ENCODE data around the gene PDLIM5. TPM values are rescaled to one million over a fixed set of nuclear protein-coding genes. Genes with fewer than 3 reads are reported as not detected.

The PDLIM5 gene
- total and polyA plus RNA-seq, 9 donors: 154 to 282 (median 221) TPM

GRCh38 chr4:94419956-94420355 lies 31.8 kb upstream of the PDLIM5 start:
- Histone ChIP-seq H3K36me3 (ENCODE audit: control insufficient read depth, insufficient read depth, low read length) (no peaks in the 10 kb centered on the region), H3K9me3 (replicated peaks; ENCODE audit: control insufficient read depth, low read depth, low read length) (peaks cover 2% of the 10 kb centered on the region), H3K4me1 (ENCODE audit: control insufficient read depth, insufficient read depth, low read length) (no peaks in the 10 kb centered on the region), H3K4me3 (ENCODE audit: low read length) (no peak overlapping the region), H3K27ac (ENCODE audit: low read length) (no peak overlapping the region), H3K27me3 (ENCODE audit: control insufficient read depth, insufficient read depth, low read length) (no peaks in the 10 kb centered on the region)
- DNase-seq: no peak
- WGBS (ENCODE audit: insufficient coverage): no CpG with 5 or more reads among the region's 3 CpGs

- H3K36me3 ChIP-seq (ENCODE audit: control insufficient read depth, insufficient read depth, low read length): no peaks in the 10 kb centered on the region
- H3K27me3 ChIP-seq (ENCODE audit: control insufficient read depth, insufficient read depth, low read length): no peaks in the 10 kb centered on the region
- H3K4me1 ChIP-seq (ENCODE audit: control insufficient read depth, insufficient read depth, low read length): no peaks in the 10 kb centered on the region
- no peak overlapping the region for H3K4me3 ChIP-seq (ENCODE audit: low read length)
- peaks cover 4% of the 10 kb centered on the region for H3K9me3 ChIP-seq (replicated peaks; ENCODE audit: control insufficient read depth, low read depth, low read length)
- DNase-seq: no peak
- no CpG with 5 or more reads among the region's 2 CpGs for WGBS (ENCODE audit: insufficient coverage)
- no peak overlapping the region for H3K27ac ChIP-seq (ENCODE audit: low read length)
Observed at GRCh38 chr4:94420356-94420755, 31.4 kb upstream of the PDLIM5 start.

GRCh38 chr4:94426783-94427182 lies 25.0 kb upstream of the PDLIM5 start:
- no CpG with 5 or more reads among the region's 1 CpG for WGBS (ENCODE audit: insufficient coverage)
- H3K27me3 ChIP-seq (ENCODE audit: control insufficient read depth, insufficient read depth, low read length): no peaks in the 10 kb centered on the region
- no peaks in the 10 kb centered on the region for H3K4me1 ChIP-seq (ENCODE audit: control insufficient read depth, insufficient read depth, low read length)
- H3K4me3 ChIP-seq (ENCODE audit: low read length): no peak overlapping the region
- DNase-seq: no peak
- H3K36me3 ChIP-seq (ENCODE audit: control insufficient read depth, insufficient read depth, low read length): no peaks in the 10 kb centered on the region
- no peak overlapping the region for H3K27ac ChIP-seq (ENCODE audit: low read length)
- H3K9me3 ChIP-seq (replicated peaks; ENCODE audit: control insufficient read depth, low read depth, low read length): peaks cover 18% of the 10 kb centered on the region

- no peaks in the 10 kb centered on the region for H3K27me3 ChIP-seq (ENCODE audit: control insufficient read depth, insufficient read depth, low read length)
- WGBS (ENCODE audit: insufficient coverage): no CpG with 5 or more reads among the region's 1 CpG
- no peaks in the 10 kb centered on the region for H3K4me1 ChIP-seq (ENCODE audit: control insufficient read depth, insufficient read depth, low read length)
- no peaks in the 10 kb centered on the region for H3K36me3 ChIP-seq (ENCODE audit: control insufficient read depth, insufficient read depth, low read length)
- peaks cover 18% of the 10 kb centered on the region for H3K9me3 ChIP-seq (replicated peaks; ENCODE audit: control insufficient read depth, low read depth, low read length)
- no peak overlapping the region for H3K4me3 ChIP-seq (ENCODE audit: low read length)
- no peak for DNase-seq
- H3K27ac ChIP-seq (ENCODE audit: low read length): peak overlapping the region; percentile 38
Observed at GRCh38 chr4:94428884-94429283, 22.9 kb upstream of the PDLIM5 start.

- DNase-seq: no peak
- Histone ChIP-seq H3K27ac (ENCODE audit: low read length) (no peak overlapping the region), H3K4me1 (ENCODE audit: control insufficient read depth, insufficient read depth, low read length) (no peaks in the 10 kb centered on the region), H3K27me3 (ENCODE audit: control insufficient read depth, insufficient read depth, low read length) (no peaks in the 10 kb centered on the region), H3K9me3 (replicated peaks; ENCODE audit: control insufficient read depth, low read depth, low read length) (peaks cover 15% of the 10 kb centered on the region), H3K36me3 (ENCODE audit: control insufficient read depth, insufficient read depth, low read length) (no peaks in the 10 kb centered on the region), H3K4me3 (ENCODE audit: low read length) (no peak overlapping the region)
- 63% methylated on average over 3 of the region's 6 CpGs for WGBS (ENCODE audit: insufficient coverage)
Observed at GRCh38 chr4:94430406-94430805, 21.3 kb upstream of the PDLIM5 start.

GRCh38 chr4:94431388-94431787 lies 20.4 kb upstream of the PDLIM5 start:
- Histone ChIP-seq H3K4me1 (ENCODE audit: control insufficient read depth, insufficient read depth, low read length) (no peaks in the 10 kb centered on the region), H3K27ac (ENCODE audit: low read length) (no peak overlapping the region), H3K4me3 (ENCODE audit: low read length) (no peak overlapping the region), H3K36me3 (ENCODE audit: control insufficient read depth, insufficient read depth, low read length) (no peaks in the 10 kb centered on the region), H3K9me3 (replicated peaks; ENCODE audit: control insufficient read depth, low read depth, low read length) (peaks cover 9% of the 10 kb centered on the region), H3K27me3 (ENCODE audit: control insufficient read depth, insufficient read depth, low read length) (no peaks in the 10 kb centered on the region)
- DNase-seq: no peak
- whole genome bisulfite sequencing (ENCODE audit: insufficient coverage): 83% methylated on average over 2 of the region's 3 CpGs

- DNase-seq: no peak
- Histone ChIP-seq H3K36me3 (ENCODE audit: control insufficient read depth, insufficient read depth, low read length) (no peaks in the 10 kb centered on the region), H3K4me3 (ENCODE audit: low read length) (no peak overlapping the region), H3K27me3 (ENCODE audit: control insufficient read depth, insufficient read depth, low read length) (no peaks in the 10 kb centered on the region), H3K9me3 (replicated peaks; ENCODE audit: control insufficient read depth, low read depth, low read length) (no peaks in the 10 kb centered on the region), H3K27ac (ENCODE audit: low read length) (no peak overlapping the region), H3K4me1 (ENCODE audit: control insufficient read depth, insufficient read depth, low read length) (no peaks in the 10 kb centered on the region)
Observed at GRCh38 chr4:94434505-94434904, 17.2 kb upstream of the PDLIM5 start.

- no peak overlapping the region for H3K4me3 ChIP-seq (ENCODE audit: low read length)
- H3K36me3 ChIP-seq (ENCODE audit: control insufficient read depth, insufficient read depth, low read length): no peaks in the 10 kb centered on the region
- no peaks in the 10 kb centered on the region for H3K9me3 ChIP-seq (replicated peaks; ENCODE audit: control insufficient read depth, low read depth, low read length)
- no peaks in the 10 kb centered on the region for H3K4me1 ChIP-seq (ENCODE audit: control insufficient read depth, insufficient read depth, low read length)
- DNase-seq: no peak
- WGBS (ENCODE audit: insufficient coverage): no CpG with 5 or more reads among the region's 2 CpGs
- no peak overlapping the region for H3K27ac ChIP-seq (ENCODE audit: low read length)
- H3K27me3 ChIP-seq (ENCODE audit: control insufficient read depth, insufficient read depth, low read length): no peaks in the 10 kb centered on the region
Observed at GRCh38 chr4:94435874-94436273, 15.9 kb upstream of the PDLIM5 start.

GRCh38 chr4:94436512-94436911 lies 15.2 kb upstream of the PDLIM5 start:
- no peaks in the 10 kb centered on the region for H3K9me3 ChIP-seq (replicated peaks; ENCODE audit: control insufficient read depth, low read depth, low read length)
- H3K36me3 ChIP-seq (ENCODE audit: control insufficient read depth, insufficient read depth, low read length): no peaks in the 10 kb centered on the region
- H3K27me3 ChIP-seq (ENCODE audit: control insufficient read depth, insufficient read depth, low read length): no peaks in the 10 kb centered on the region
- H3K4me3 ChIP-seq (ENCODE audit: low read length): no peak overlapping the region
- H3K27ac ChIP-seq (ENCODE audit: low read length): no peak overlapping the region
- H3K4me1 ChIP-seq (ENCODE audit: control insufficient read depth, insufficient read depth, low read length): no peaks in the 10 kb centered on the region
- WGBS (ENCODE audit: insufficient coverage): no CpG with 5 or more reads among the region's 1 CpG
- no peak for DNase-seq

GRCh38 chr4:94439606-94440005 lies 12.1 kb upstream of the PDLIM5 start:
- Histone ChIP-seq H3K36me3 (ENCODE audit: control insufficient read depth, insufficient read depth, low read length) (no peaks in the 10 kb centered on the region), H3K4me1 (ENCODE audit: control insufficient read depth, insufficient read depth, low read length) (no peaks in the 10 kb centered on the region), H3K27ac (ENCODE audit: low read length) (no peak overlapping the region), H3K9me3 (replicated peaks; ENCODE audit: control insufficient read depth, low read depth, low read length) (no peaks in the 10 kb centered on the region), H3K4me3 (ENCODE audit: low read length) (no peak overlapping the region), H3K27me3 (ENCODE audit: control insufficient read depth, insufficient read depth, low read length) (no peaks in the 10 kb centered on the region)
- WGBS (ENCODE audit: insufficient coverage): no CpG with 5 or more reads among the region's 2 CpGs
- DNase-seq: no peak

GRCh38 chr4:94441838-94442237 lies 9.9 kb upstream of the PDLIM5 start:
- DNase-seq: no peak
- no peaks in the 10 kb centered on the region for H3K36me3 ChIP-seq (ENCODE audit: control insufficient read depth, insufficient read depth, low read length)
- H3K4me1 ChIP-seq (ENCODE audit: control insufficient read depth, insufficient read depth, low read length): no peaks in the 10 kb centered on the region
- H3K27ac ChIP-seq (ENCODE audit: low read length): no peak overlapping the region
- no CpG with 5 or more reads among the region's 3 CpGs for WGBS (ENCODE audit: insufficient coverage)
- H3K4me3 ChIP-seq (ENCODE audit: low read length): no peak overlapping the region
- no peaks in the 10 kb centered on the region for H3K9me3 ChIP-seq (replicated peaks; ENCODE audit: control insufficient read depth, low read depth, low read length)
- H3K27me3 ChIP-seq (ENCODE audit: control insufficient read depth, insufficient read depth, low read length): no peaks in the 10 kb centered on the region

Data from muscle of leg (tissue), 11 donors.